ENCODE measurements around the gene EPB42.

DNA sequence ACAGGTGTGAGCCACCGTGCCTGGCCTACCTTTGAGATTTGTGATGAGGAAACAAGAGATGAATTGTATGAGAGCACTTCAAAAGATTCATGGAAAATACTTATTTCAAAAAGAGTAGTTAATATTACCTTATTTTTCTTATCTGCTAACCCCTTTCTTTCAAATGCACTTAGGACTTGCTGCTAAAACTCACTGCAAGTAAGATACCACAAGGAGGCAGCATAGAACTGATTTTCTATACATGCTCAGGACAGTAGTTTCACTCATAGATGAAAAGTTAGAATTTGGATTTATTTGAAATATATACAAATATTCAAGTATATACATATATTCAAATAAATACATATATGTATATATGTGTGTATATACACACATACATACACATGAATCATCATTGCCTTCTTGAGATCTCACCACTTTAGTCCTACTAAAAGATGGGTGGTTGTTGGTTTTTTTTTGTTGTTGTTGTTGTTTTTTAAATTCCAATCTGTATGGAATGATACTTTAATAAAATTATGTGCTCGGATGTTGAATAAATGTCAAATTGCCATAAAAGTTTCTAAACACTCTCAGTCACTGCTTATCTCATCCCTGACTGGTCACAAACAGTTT, 33.2 kb downstream of the EPB42 start:
- no peak for TF ChIP-seq POLR2A (IDR thresholded peaks at IDR 0.05; ENCODE audit: low read length)
- no peak for TF ChIP-seq GATA1 (IDR thresholded peaks at IDR 0.05; ENCODE audit: low read depth, low read length)
